ENCODE measurements around the gene OBP2B.

The OBP2B gene

DNA sequence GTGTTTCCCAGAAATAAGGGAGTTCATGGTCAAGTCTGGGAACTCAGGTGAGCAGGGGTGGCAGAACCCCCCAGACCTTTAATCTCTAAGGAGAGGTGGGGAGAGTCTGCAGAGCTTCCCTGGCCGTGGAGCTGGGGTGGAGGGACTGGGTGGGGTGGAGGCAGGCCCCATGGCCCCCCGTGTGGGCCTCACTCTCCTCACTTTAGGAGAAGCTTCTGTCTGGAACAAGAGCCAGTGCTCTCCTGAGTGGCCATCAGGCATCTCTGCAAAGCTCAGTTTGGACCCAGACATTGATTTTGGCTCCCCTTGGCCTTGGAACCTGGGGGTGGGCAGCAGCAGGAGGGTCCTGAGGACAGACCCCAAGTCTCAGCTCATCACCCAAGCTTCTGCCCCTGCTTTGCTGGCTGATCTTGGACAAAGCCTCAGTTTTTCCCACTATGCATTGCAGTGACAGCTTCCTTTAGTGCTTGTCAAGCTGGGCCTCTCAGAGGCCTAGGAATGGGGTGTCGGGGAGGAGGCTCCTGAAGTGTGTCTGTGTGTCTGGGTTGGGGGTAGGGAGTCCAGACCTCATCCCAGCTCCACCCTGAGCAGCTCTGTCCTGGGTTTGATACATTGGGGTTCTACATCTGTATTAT lies 41.8 kb downstream of the OBP2B start:
- no peak for DNase-seq (ENCODE audit: low spot score)

DNA sequence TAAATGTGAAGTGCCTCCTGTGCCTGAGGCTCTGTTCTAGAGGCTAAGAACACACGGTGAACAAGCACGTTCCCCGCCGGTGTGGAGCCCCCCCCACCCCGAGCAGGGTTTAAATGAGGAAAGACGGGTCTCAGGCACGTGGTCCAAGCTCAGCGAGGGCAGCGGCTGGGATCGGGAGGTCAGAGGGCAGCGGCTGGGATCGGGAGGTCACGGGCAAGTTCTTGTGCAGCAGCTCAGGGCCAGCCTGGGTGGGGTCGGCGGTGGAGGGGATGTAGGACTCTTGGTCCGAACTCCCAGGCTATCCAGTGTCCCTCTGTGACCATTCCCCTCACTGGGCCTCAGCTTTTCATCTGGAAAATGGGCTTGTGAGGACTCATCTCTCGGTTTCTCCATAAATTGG lies 42.7 kb downstream of the OBP2B start:
- no peak for DNase-seq (ENCODE audit: low spot score)

DNA sequence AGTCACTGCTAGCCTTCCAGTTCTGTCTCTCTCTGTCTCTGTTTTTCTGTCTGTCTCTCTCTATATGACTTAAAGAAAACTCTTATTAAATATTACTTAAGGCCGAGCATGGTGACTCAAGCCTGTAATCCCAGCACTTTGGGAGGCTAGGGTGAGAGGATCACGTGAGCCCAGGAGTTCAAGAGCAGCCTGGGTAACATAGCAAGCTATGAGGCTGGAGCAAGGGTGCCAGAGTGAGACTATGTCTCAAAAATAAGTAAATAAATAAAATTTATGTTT lies 43.7 kb downstream of the OBP2B start:
- no peak for DNase-seq (ENCODE audit: low spot score)

- DNase-seq (ENCODE audit: low spot score): no peak
These were observed 44.9 kb downstream of the OBP2B start for GRCh38 chr9:133164191-133164590.

- DNase-seq (ENCODE audit: low spot score): no peak
These were observed 45.4 kb downstream of the OBP2B start, which contains the start of gene GBGT1 for GRCh38 chr9:133163504-133164172. Gene GBGT1, minus strand, starts transcription at chr9:133163914. Its CDS starts 1,502 bp downstream, at chr9:133162412.

- no peak for DNase-seq (ENCODE audit: low spot score)
These were observed 46.1 kb downstream of the OBP2B start for GRCh38 chr9:133162861-133163503.

DNA sequence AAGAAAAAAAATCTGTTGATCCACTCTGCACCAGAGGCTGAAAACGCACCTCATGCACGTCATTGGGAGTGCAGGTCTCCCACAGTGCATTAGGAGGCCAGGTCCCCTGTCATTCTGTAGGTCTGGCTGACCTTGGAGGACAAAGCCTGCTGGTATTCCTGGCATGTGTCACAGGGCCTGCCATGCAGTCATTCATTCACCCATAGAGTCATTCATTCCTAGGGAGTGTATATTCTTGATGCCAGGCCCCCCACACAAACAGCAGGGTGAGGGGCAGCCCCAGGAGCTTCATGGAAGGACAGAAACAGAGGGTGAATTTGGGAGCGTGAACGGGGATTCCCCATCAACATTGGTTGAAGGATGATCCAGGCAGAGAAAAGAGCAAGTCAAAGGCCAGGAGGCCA lies 47.5 kb downstream of the OBP2B start:
- DNase-seq (ENCODE audit: low spot score): no peak

DNA sequence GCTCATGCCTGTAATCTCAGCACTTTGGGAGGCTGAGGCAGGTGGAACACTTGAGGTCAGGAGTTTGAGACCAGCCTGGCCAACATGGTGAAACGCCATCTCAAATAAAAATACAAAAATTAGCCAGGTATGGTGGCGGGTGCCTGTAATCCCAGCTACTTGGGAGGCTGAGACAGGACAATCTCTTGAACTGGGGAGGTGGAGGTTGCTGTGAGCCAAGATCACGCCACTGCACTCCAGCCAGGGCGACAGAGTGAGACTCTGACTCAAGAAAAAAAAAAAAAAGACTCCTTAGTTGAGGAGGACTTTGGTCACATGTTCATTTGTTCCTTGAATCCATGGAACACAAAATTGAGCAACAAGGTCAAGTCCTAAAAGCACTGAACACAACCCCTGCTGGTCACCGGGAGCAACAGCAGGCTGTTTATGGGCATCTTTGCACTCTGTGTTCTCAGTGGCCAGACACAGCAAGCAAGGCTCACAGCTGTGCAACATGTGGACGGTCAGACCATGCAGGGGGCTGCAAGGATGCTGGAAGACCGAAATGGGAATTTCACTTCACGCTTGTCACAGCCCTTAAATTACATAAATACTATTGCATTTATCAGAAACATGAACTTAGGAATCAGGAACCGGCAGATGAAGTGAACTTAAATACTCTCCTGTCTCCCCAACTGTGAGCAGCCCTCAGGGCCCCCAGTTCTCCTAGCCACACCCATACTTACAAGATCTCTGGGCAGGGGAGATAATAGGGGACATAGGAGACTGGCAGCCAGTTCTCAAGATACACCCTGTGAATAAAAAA lies 48.1 kb downstream of the OBP2B start:
- peak; percentile 59 for DNase-seq (ENCODE audit: low spot score)

GRCh38 chr9:133158695-133159094 lies 50.4 kb downstream of the OBP2B start:
- DNase-seq (ENCODE audit: low spot score): no peak

Measured in CD4-positive, alpha-beta T cell treated with Interleukin-2 at 100 ng/mL for 4 hours (primary cell).